GM23248 (cell line): Measurements from ENCODE around the gene GIT1. TPM values are rescaled to one million over a fixed set of nuclear protein-coding genes. Genes with fewer than 3 reads are reported as not detected.

Experiments
- DNase-seq: peaks from one replicate; pipeline ENCODE4 v3.0.0-alpha.2; 2015
- H2AFZ ChIP-seq: fragments of 200-600 bp; sonication (generic); 2 replicates; pipeline ENCODE4 v1.6.1; 2016; ENCODE audit warnings: antibody characterized with exemption
- H3F3A ChIP-seq: fragments of 200-600 bp; sonication (generic); 2 replicates; pipeline ENCODE4 v1.6.1; 2016; ENCODE audit warnings: mild to moderate bottlenecking, antibody characterized with exemption, mixed run types; ENCODE audit not compliant: insufficient read depth
- H3K27ac ChIP-seq: fragments of 200-600 bp; sonication (generic); 2 replicates; pipeline ENCODE4 v1.5.1; 2016; ENCODE audit warnings: mild to moderate bottlenecking
- H3K27me3 ChIP-seq: fragments of 200-600 bp; sonication (generic); replicated peaks from 2 replicates; pipeline ENCODE4 v1.6.1; 2016; ENCODE audit warnings: mild to moderate bottlenecking; ENCODE audit not compliant: insufficient read depth
- H3K36me3 ChIP-seq: fragments of 200-600 bp; sonication (generic); 2 replicates; pipeline ENCODE4 v1.6.1; 2016; ENCODE audit warnings: low read depth, mild to moderate bottlenecking
- H3K4me1 ChIP-seq: fragments of 200-600 bp; sonication (generic); 2 replicates; pipeline ENCODE4 v1.6.1; 2016; ENCODE audit warnings: mild to moderate bottlenecking; ENCODE audit not compliant: insufficient read depth
- H3K4me2 ChIP-seq: fragments of 200-600 bp; sonication (generic); one replicate; pipeline ENCODE4 v1.6.1; 2016; ENCODE audit warnings: mild to moderate bottlenecking; ENCODE audit not compliant: unreplicated experiment
- H3K4me3 ChIP-seq: fragments of 200-600 bp; sonication (generic); 2 replicates; pipeline ENCODE4 v1.5.1; 2016; ENCODE audit warnings: mild to moderate bottlenecking
- H3K79me2 ChIP-seq: fragments of 200-600 bp; sonication (generic); 2 replicates; pipeline ENCODE4 v1.6.1; 2016; ENCODE audit warnings: mild to moderate bottlenecking; ENCODE audit not compliant: insufficient read depth
- H3K9ac ChIP-seq: fragments of 200-600 bp; sonication (generic); 2 replicates; pipeline ENCODE4 v1.6.1; 2016; ENCODE audit warnings: mild to moderate bottlenecking
- H3K9me2 ChIP-seq: fragments of 200-600 bp; sonication (generic); 2 replicates; pipeline ENCODE4 v1.6.1; 2016; ENCODE audit warnings: mixed run types, mild to moderate bottlenecking, moderate library complexity; ENCODE audit not compliant: insufficient read depth
- H3K9me3 ChIP-seq: fragments of 200-600 bp; sonication (generic); one replicate; pipeline ENCODE4 v1.6.1; 2017; ENCODE audit warnings: low read depth
- H4K20me1 ChIP-seq: fragments of 200-600 bp; sonication (generic); 2 replicates; pipeline ENCODE4 v1.6.0; 2016; ENCODE audit not compliant: insufficient read depth
- EZH2 ChIP-seq: fragments of 200-600 bp; sonication (generic); IDR thresholded peaks from 2 replicates; pipeline ENCODE4 v1.6.1; 2018; ENCODE audit warnings: antibody characterized with exemption, mild to moderate bottlenecking; ENCODE audit not compliant: insufficient read depth, poor library complexity, severe bottlenecking
- EZH2phosphoT487 ChIP-seq: fragments of 200-600 bp; sonication (generic); IDR thresholded peaks from 2 replicates; pipeline ENCODE4 v1.6.1; 2018; ENCODE audit warnings: antibody characterized with exemption, moderate library complexity, mild to moderate bottlenecking, low read depth; ENCODE audit not compliant: insufficient read depth
- WGBS, 2 experiments: methylation state at CpG; one replicate each; pipeline ENCODE4 v1.1.6; 2015 to 2017; ENCODE audit warnings: low lambda C conversion rate in 2 of 2, low coverage in 1 of 2; ENCODE audit errors: missing lambda C conversion rate in 2 of 2; 5-methylcytosine and 5-hydroxymethylcytosine counted together
- in situ Hi-C: fragments of 300-500 bp; cut with MboI; formaldehyde crosslinking; loops from 2 replicates; pipeline ENCODE4 v1.15.0; 2020
- polyA plus RNA-seq: library from polyadenylated mRNA; unstranded; fragments of >200 nt; fragmentation: Nextera tagmentation; extraction: Ambion mirVana; gene quantifications from 2 replicates; pipeline ENCODE4 v1.2.1, GENCODE V29; 2016
- total RNA-seq: library from RNA; depleted of rRNA; stranded (reverse); fragments of >200 nt; shearing (Covaris generic); gene quantifications from 2 replicates; pipeline ENCODE4 v1.2.3, GENCODE V29; 2014

GIT1 gene
- total and polyA plus RNA-seq, 2 experiments from 2014 or later, result 6.0 to 19.5 TPM

DNA sequence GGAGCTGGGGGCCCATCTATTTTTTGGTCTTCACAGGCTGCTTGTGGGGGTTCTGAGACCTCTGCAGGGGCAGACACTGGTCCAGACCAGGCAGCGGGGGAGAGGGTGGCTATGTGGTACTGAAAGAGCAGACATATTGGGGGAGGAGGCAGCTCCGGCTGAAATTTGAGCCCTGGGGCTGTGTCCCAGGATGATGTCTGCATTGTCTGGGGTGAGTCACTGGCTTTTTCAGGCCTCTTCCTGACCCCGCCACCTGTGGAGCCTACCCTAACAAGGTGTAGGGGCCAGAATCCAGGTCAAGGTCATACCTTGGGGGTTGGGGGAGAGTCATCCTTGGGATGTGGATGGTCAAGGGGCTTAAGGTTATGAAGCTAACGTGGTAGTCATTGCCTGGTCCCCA is 30.8 kb upstream of the GIT1 start:
- no peak overlapping the region for H3K27ac ChIP-seq
- no peaks in the 10 kb centered on the region for H3K79me2 ChIP-seq
- WGBS, 2 experiments, result 79 to 80% methylated on average over 4 of the region's 4 CpGs
- in situ Hi-C loops, result no loop called here
- peaks cover 1% of the 10 kb centered on the region for H3K4me1 ChIP-seq
- no peaks in the 10 kb centered on the region for H3K27me3 ChIP-seq
- no peak overlapping the region for H3K9ac ChIP-seq
- TF ChIP-seq EZH2phosphoT487, result no peak
- TF ChIP-seq EZH2, result no peak
- no peaks in the 10 kb centered on the region for H3K9me3 ChIP-seq
- H3K9me2 ChIP-seq, result no peaks in the 10 kb centered on the region
- no peaks in the 10 kb centered on the region for H3K36me3 ChIP-seq
- H2AFZ ChIP-seq, result no peak overlapping the region
- no peak overlapping the region for H3K4me3 ChIP-seq
- H3F3A ChIP-seq, result peaks cover 6% of the 10 kb centered on the region; the same call in 1 of the 2 replicates
- H3K4me2 ChIP-seq, result no peak overlapping the region
- no peaks in the 10 kb centered on the region for H4K20me1 ChIP-seq
- DNase-seq, result peak; percentile 48

DNA sequence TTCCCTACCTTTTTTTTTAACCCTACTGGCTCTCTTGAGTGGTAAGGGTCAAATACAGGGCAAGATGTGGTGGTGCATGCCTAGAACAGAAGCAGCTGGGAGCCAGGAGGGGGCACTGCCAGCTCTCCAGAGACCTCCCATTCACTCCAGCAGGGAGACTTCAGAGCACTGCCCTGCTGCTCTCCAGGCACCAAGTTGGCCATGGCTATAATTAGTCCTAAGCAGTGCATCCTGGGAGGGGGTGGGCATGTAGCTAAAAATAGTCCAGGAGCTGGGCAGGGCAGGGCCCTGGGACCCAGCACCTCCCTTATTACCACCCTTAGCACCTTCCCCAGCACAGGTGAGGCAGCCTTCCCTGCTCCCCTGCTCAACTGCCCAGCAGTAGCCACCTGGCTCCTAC is 29.8 kb upstream of the GIT1 start:
- Histone ChIP-seq H4K20me1 (no peaks in the 10 kb centered on the region), H2AFZ (no peak overlapping the region), H3K9ac (no peak overlapping the region), H3K27me3 (no peaks in the 10 kb centered on the region), H3K4me3 (no peak overlapping the region), H3K36me3 (no peaks in the 10 kb centered on the region), H3K4me1 (no peaks in the 10 kb centered on the region), H3F3A (no peaks in the 10 kb centered on the region), H3K9me2 (no peaks in the 10 kb centered on the region), H3K79me2 (no peaks in the 10 kb centered on the region), H3K27ac (no peak overlapping the region), H3K9me3 (no peaks in the 10 kb centered on the region), H3K4me2 (no peak overlapping the region)
- TF ChIP-seq EZH2phosphoT487 (no peak), EZH2 (no peak)
- in situ Hi-C loops, result no loop called here
- peak; percentile 52 for DNase-seq

DNA sequence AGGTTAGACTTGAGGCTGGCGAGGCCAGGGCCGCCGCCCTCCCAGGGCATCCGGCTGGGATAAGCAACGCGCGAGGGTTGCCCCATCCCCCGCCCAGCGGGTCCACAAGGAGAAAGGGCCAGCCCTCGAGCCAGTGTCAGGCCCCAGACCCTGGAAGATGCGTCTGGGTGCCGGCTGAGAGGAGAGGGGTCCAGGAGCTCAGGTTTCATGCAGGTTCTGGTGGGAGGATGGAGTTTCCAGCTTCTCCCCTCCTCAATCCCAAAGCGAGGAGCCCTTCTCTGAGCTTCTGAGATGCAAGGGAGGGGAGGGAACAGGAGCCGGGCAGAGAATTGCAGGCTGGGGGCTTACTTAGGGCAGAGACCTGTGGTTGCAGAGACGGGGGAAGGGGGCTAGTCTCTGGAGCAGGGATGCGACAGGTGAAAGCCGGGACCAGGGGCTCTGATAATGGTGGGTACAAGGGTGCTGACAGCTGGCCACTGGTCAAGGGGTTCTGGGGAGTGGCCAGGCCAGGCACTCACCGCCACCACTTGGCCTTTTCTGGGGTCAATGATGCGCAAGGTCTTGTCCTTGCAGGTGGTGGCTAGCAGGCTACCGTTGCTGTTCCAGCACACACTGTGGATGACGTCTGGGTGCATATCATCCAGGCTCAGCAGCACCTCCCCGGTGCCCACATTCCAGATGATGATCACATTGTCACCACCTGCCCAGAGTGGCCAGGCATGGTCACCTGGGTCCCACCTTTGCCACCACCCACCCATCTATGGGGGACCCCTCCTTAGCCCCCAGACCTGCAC is 29.0 kb upstream of the GIT1 start:
- H3K27me3 ChIP-seq, result no peaks in the 10 kb centered on the region
- no peaks in the 10 kb centered on the region for H4K20me1 ChIP-seq
- H3K4me3 ChIP-seq, result no peak overlapping the region
- no peak for DNase-seq
- no peak overlapping the region for H3K4me2 ChIP-seq
- H3K36me3 ChIP-seq, result no peaks in the 10 kb centered on the region
- no peaks in the 10 kb centered on the region for H3F3A ChIP-seq
- WGBS, 2 experiments, result 74 to 75% methylated on average over 20 of the region's 22 CpGs
- no peak overlapping the region for H2AFZ ChIP-seq
- no peak for TF ChIP-seq EZH2phosphoT487
- TF ChIP-seq EZH2, result no peak
- no peaks in the 10 kb centered on the region for H3K9me2 ChIP-seq
- no peaks in the 10 kb centered on the region for H3K9me3 ChIP-seq
- in situ Hi-C loops, result no loop called here
- H3K9ac ChIP-seq, result no peak overlapping the region
- H3K79me2 ChIP-seq, result no peaks in the 10 kb centered on the region
- H3K27ac ChIP-seq, result no peak overlapping the region
- no peaks in the 10 kb centered on the region for H3K4me1 ChIP-seq

DNA sequence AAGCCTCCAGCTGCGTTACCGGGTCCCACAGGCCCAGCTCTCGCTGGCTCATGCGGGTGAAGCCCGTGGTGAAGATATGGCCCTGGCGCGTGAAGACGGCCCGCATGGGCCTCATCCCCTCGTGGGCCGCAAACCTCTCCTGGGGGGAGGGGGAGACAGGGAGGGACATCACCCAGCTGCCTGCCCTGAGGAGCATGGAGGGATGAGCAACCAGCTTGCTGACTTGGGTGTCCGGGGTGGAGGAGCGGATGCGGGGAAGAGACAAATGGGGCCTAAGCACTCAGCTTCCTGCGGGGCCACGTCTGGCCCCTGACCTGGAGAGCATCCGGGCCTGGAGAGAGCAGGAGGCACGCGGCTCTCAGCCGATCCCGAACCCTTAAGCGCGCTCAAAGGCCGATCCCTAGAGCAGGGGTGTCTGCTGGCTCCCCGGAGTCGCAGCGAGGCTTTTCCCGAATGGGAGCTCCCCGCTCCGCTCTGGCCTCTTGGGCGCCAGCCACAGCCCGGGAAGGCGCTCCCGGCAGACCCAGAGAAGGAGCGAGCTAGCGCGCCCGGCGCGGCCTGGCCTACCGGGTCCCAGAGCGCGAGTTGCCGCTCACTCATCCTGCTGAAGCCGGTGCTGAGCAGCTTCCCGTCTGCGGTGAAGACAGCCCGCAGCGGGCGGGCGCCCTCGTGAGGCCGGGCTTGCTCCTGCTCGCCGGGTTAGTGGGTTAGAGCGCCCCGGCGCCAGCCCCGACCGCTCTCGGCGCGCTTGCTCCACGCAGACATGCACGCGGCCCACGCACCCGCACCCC is 28.2 kb upstream of the GIT1 start:
- no peaks in the 10 kb centered on the region for H3K36me3 ChIP-seq
- no peak overlapping the region for H3K4me3 ChIP-seq
- no peaks in the 10 kb centered on the region for H3K9me3 ChIP-seq
- no peak overlapping the region for H3K4me2 ChIP-seq
- no peaks in the 10 kb centered on the region for H3K79me2 ChIP-seq
- WGBS, 2 experiments, result 43 to 46% methylated on average over 46 to 51 of the region's 68 CpGs
- H3K27ac ChIP-seq, result no peak overlapping the region
- no peak for TF ChIP-seq EZH2
- no peak for TF ChIP-seq EZH2phosphoT487
- H3K9me2 ChIP-seq, result no peaks in the 10 kb centered on the region
- in situ Hi-C loops, result no loop called here
- H3K27me3 ChIP-seq, result no peaks in the 10 kb centered on the region
- DNase-seq, result peak; percentile 50
- no peaks in the 10 kb centered on the region for H3F3A ChIP-seq
- no peak overlapping the region for H2AFZ ChIP-seq
- H3K4me1 ChIP-seq, result no peaks in the 10 kb centered on the region
- H4K20me1 ChIP-seq, result no peaks in the 10 kb centered on the region
- no peak overlapping the region for H3K9ac ChIP-seq
